IPS DF 4.7 (cell line): Measurements from ENCODE around the gene MICAL3.

ENCODE experiments used
- DNase-seq: peaks from one replicate; pipeline ENCODE4 v3.0.0-alpha.2; 2013; ENCODE audit warnings: low spot score; ENCODE audit errors: extremely low read depth

The MICAL3 gene

DNA sequence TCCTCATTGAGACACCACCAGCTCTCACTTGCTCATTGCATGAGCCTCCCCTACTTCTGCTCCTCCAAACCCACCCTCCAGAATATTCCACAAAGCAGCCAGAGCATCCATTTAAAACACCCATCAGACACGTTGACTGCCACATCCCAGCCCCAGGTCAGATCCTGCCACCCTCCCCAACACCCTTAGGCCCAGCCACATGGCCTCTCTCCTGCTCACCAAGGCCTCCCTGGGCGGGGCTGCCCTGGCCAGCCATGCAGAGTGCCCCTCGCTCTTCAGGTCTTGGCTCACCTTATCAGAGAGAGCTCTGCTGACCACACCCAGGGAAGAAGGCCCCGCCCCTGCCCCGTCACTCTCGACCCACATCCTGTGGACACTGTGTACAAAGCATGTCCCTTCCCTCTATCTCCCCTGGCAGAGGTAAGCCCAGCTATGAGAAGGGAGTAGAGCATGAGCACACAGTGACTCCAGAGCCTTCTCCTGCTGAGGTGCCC, 106.8 kb downstream of the MICAL3 start:
- DNase-seq, result no peak

DNA sequence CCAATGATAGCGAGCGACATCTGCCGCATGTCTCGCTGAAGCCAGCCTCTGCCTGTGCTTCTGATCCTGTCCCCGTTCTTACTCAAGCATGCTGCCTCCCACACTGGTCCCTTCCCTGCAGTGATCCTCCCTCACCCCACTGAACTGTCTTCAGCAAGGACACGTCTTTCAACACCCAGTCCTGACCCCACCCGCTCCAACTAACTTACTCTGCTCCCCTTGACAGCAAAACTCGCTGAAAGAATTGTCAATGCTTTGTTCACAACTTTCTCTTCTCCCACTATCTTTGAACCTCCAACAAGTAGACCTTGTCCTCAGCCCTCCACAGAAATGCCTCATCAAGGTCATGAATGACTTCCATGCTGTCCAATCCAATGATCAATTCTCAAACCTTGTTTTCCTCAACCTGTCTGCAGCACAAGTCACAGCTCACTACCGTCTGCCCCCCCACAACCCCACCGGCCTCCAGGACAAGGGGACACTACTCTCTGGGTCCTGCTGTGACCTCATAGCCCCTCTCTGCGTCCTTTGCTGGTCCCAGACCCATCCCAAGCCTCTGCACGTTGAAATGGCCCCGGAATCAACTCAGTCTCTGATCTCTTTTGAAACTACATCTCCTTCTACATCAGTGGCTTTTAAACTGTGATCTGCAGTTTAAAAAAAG, 108.0 kb downstream of the MICAL3 start:
- DNase-seq, result no peak

DNA sequence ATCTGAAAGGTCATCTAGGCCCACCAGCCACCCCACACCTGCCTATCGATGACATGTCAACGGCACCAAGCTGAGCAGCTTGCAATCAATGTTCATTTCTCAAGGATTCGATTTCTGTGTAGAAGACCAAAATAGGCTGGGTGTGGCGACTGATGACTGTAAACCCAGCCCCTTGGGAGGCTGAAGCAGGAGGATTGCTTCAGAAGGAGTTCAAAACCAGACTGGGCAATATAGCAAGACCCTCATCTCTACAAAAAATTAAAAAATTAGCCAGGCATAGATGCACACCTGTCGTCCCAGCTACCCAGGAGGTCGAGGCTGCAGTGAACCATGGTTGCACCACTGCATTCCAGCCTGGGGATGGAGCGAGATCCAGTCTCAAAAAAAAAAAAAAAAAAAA, 108.7 kb downstream of the MICAL3 start:
- no peak for DNase-seq

DNA sequence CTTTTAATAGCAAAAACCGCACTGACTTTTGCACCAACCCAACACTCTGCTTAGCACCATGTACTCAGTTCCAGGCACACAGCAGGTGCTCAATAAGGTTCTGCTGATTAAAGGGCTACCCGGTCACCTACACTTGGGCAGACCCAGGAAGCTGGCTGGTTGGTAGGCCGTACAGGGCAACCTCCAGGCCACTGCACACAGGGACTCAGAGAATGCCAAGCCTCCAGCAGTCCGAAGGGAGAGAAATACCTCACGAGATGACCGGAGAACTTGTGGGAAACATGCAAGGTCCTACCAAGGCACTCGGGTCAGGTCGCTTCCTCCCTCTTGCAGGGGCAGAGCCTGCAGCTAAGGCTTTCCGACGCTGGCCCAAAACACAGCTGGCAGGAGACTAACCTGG, 109.2 kb downstream of the MICAL3 start:
- no peak for DNase-seq

DNA sequence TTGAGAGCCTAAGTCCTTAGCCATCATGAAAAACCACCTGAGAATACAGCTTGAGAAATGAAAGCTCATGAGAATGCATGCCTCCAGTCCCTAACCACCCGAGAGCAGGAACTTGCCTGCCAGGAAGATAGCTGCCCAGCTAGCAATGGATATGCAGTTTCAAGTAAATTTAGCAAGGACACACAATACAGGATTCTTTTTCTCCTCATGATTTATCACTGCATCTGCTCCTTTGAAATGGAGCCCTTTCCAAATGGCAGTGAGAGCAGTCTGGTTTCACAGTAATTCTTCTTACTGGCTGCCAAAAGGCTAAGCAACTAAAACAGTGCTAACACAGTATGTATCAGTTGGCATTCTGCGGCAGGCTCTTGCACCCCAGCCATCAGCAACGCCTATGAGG, 109.9 kb downstream of the MICAL3 start:
- DNase-seq, result no peak

DNA sequence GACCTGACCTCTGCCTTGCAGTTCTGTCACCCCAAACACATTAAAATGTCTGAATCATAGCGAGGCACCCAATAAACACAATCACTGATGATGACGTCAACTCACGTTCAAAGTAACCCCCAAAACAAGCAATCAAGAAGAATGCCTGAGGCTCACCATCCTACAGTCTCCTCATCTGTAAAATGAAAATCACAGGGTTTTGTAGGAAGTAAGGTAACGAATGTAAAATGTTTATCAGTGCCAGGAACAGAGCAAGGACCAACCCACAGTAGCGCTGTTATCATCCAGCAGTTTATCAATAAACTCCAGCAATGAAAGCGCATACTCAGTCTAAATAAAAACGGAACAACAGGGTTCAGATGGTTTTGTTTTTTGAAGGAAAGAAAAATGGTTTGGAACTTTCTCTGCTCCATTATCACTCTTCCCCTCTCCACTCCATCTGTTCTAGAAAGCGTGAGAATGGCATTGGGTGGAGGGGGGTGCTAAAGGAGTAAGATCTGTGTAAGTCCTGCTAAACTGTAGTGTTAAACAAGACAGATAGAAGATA, 110.5 kb downstream of the MICAL3 start:
- DNase-seq, result no peak

DNA sequence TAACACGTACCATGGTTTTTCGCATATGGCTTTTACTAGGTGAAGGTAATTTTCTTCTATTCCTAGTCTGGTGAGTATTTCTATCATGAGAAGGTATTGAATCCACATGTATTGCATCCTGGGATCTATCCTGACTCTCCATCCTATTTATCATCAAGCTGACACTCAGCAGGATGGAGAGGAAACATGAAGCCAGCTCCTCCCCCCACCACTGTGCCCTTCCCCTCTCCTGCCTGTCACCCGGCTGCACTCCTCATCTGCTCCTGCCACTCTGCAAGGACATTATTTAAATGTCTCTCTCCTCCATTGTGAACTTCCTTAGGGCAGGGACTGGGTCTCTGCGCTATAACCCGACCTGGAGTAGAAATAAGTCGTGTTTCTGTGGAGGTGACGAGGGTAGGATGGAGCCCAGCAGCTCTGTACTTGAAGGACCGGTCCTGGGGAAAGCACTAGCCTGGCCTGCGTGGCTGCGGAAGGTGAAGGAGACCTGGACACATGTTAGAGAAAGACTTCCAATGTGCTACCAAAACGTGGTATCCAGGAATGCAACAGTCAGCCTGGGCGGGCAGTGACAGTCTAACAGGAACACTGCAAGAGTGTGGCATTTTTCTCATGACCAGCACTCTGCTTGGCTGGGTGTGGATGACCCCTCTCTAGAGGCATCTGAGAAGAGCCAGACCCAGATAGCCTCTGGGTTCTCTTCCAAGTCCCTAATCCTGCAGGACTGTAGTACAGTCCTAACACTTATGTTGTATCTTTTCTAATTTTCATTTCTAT, 111.2 kb downstream of the MICAL3 start:
- no peak for DNase-seq

DNA sequence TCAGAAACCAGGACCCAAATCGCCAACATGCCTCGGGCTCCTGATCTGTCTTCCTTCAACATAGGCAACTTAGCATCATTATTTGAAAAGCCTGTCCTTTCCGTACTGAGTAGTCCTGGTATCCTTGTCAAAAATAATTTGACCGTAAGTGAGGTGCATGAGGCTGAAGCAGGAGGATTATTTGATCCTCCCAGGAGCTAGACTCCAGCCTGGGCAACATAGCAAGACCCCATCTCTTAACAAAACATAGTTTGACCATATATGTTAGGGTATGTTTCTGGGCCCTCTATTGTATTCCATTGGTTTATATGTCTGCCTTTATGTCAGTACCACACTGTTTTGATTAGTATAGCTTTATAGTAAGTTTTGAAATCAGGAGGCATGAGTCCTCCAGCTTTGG, 112.5 kb downstream of the MICAL3 start:
- no peak for DNase-seq

DNA sequence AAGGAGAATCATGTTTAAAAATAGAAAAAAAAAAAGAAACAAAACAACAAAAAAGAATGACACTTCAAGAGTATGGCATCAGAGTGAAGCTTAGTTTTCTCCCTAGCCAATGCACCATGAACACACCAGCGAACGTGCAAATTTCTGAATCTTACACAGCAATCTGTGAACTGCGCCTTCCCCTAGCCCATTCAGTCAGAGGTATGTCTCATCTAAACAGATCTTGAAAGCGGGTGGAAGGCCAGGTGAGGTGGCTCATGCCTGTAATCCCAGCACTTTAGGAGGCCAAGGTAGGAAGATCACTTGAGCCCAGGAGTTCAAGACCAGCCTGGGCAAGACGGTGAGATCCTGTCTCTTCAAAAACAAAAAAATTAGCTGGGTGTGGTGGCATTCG, 113.1 kb downstream of the MICAL3 start:
- DNase-seq, result no peak

DNA sequence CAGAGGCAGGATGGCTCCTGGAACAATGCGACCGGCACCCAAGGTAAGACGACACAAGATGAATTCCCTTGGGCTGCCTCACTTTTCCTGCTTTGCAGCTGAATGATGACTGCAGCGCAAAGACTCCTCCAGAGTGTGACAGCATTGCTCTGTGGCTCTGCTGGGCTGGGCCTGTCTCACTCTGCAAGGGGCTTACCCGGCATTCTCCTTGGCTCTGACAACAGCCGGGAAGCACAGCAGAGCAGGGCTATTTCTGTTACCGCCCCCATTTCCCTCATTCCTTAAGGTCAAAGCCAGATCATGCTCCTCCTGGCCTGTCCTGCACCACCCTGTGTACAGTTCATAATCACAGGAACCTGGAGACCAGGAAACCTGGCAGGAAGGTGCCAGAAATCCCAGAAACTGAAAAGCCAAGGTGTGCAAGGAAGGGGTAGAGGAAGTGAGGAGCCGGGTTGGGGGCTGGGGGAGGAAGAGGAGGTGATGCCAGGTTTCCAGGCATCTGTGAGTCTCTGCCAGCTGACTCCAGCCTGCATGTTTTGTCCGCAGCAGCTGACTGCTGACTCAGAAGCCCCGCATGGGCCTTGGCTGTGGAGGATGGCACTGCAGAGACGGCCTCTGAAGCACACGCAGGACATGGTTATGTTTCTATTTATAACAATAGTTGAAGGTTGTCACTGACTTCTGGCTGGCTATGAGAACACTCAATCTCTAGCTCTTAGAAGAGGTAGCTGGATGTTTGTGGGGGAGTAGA, 113.6 kb downstream of the MICAL3 start:
- no peak for DNase-seq

DNA sequence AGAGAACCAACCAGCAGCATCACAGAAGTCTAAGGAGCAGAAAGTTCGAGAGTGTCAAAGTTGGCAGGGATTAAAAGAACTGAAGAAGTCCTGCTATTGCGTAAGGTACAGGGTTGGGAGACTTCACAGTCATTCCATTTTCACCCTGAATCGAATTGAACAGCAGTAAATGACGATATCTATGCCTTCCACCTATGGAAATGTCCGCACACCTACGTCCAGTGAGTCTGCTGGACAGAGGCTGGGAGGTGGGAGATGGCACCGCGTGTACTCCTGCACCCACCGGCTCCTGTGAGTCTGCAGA, 116.7 kb downstream of the MICAL3 start:
- no peak for DNase-seq

DNA sequence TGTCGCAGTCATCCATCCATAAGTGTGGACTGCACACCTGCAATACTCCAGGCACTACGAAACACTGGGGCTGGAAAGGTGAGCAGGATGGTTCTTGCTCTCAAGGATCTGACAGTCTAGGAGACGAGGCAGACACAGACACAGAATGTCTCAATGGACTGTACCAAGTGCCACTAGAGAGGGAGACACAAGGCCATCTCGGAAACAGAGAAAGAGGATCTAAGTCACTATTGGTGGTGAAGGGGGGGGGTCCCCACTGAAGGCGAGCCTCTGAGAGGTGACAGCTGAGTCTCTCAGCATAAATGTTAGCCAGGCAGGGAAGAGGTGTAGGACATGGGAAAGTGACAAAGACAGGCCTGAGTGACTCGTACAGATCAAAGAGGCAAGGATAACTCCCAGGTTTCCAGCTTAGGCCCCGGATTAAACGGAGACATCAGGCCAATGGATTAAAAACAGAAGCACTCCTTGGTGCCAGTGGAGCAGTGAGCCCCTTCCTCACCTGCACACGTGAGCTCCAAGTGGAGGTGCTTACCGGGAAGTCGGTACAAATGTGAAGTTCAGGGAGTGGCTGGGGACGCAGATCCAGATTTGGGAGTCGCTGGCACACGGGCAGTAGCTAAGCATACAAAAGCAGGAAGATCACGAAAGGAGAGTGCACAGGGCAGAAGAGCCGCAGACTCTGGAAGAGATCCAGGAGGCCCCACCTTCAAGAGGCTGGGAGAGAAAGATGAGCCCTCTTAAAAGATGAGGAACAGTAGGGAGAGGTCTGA, 117.2 kb downstream of the MICAL3 start:
- no peak for DNase-seq

DNA sequence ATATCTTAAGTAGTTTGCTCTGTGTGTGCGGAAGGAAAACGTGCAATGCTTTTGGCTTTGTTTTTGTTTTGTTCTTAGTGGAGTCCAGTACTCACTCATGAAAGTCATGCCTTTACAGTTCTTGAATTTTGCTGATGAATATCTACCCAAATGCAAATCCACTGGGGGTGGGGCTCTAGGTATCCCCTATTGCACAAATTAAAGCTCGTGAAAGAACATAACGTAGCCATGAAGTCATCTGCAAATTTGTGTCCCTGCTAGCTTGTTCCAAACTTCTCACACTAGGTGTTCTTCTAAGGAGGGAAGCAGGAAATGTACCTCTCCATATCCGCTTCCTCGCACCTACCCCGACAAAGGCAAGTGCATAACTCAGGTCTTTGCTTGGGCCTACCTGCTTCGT, 118.9 kb downstream of the MICAL3 start:
- no peak for DNase-seq

DNA sequence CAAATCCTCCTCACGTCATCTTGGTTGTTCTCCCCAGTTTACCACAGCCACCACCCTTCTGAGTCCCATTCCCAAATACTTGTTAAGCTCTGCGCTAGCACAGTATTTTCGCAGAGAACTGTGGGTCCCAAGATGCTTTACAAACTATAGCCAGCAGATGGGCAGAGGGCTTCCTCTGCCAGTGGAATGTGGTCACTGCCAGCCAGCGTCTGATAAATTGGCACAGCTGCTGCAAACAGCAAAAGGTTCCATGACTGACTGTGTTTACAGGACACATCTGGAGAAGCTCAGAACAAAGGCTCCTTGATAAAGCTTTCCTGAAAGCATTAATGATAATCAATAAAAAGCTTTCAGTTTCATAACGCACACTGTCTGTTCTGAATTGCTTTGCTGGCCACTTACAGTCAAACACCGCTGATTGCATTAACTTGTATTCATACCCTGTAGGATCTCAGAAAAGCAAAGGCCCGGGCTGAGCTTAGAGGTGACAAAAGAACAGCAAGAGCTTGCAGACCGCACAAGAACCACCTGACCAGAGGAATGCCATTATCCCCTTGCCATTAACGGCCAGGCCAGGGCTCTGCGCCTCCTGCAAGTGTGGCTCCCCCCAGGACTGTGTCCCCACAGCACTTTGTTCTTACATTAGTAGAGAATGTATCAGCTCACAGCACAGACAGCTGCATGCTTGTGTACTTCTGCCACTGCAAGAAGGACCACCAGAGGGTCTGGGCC, 120.6 kb downstream of the MICAL3 start:
- no peak for DNase-seq

DNA sequence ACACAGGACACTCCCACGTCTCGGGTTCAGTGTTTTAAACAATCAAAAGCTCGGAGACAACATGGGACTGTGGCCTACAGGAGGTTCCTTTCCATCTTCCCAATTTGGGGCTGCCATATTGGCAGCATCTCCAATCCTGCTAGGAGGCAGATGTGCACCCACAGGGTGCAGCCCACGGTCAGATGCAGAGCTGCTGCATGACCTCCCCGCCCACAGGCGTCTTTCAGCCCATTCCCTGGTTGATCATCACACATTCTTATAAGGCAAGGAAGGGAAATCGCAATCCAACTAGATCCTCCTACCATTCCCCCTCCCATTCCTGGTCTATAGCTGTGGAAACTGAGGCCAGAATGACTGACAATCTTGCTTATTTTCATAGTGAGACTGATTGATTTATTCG, 121.4 kb downstream of the MICAL3 start:
- DNase-seq, result no peak

DNA sequence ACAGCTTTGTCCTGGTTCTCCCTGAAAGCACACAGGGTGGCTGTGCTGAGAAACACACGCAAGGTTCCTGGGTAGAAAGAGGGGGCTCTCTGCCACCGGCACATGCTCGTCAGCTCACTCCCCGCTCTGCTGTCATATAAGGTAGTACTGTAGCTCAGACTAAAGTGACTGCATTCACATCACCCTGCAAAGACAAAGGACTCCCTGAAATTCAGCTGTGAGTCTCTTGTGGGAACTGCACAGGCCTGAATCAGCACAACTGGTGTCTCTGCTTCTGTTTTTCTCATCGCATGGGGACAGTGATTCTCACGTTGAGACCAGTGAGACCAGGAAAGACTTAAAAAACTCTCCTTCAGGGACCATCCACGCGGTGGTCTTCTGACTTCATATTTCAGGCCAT, 126.0 kb downstream of the MICAL3 start:
- no peak for DNase-seq

DNA sequence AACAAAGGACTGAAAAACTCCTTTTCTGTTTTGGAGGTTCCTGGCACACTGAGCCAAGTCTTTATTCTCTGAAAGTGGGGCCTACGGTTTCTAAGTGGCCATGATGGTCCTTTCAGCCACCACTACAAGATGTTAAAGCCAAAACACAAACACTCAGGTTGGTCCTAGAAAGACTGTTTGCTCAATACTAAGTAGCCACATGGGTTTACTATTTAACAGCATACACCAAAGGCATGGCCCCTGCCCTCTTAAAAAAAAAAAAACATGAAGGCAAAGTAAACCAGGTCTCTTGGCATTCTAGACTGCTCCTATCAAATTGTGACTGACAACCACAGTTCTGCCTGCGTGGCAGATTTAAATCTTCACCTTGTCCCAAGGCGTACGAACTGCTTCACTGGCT, 126.5 kb downstream of the MICAL3 start:
- no peak for DNase-seq

DNA sequence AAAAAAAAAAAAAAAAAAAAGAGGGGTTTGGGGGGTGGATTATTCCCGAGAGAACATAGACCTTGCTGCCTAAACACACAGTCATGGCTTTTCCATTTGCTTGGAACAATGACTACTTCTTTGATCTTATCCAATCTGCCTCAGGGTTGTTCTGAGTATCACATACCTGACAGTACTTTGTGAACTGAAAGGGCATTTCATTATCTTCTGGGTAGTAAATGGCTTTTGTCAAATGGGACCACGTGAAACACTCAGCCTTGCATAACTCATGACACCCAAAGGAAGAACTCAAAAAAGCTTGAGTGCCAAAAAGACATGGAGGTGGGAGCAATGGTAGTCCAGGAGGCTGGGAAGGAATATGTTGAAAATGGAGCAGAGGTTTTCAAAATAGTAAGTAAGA, 126.9 kb downstream of the MICAL3 start:
- DNase-seq, result no peak

DNA sequence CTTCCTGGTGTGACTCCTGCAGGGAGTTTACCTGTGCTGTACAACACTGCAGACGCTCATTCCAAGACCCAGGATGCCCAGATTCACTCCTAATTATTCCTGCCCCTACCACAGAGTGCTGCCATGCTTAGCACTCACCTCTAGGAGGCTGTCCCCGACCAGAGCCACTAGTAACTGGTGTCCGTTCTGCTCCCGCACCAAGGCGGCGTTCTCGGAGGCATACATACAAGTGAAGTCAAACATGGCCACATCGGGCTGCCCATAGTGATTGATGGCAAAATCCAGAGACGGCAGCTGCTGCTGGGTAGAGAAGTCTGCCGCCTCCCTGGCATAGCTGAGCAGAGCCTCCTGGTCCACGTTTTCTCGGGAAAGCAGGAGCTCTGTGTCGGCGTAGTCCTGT, 127.8 kb downstream of the MICAL3 start:
- no peak for DNase-seq

DNA sequence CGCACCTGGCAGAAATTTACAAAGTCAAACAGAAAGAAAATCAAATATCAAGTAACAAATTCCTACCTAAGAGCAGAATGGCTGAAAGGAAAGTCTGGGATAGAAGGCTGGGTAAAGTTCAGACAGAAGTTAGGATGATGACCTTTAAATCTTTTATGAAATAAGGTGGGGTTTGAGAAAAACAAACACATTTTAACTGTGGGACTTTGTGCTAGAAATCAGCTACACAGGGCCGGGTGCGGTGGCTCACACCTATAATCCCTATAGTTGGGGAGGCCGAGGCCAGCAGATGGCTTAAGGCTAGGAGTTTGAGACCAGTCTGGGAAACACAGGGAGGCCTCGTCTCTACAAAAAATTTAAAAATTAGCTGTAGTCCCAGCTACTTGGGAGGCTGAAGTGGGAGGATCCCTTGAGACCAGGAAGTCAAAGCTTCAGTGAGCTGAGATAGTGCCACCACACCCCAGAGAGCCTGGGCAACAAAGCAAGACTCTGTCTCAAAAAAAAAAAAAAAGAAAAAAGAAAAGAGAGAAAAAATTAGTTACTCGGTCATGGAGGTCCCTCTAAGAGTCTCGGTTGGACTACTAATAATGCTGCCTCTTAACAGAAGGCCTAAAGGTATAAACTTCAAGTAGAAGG, 130.3 kb downstream of the MICAL3 start:
- DNase-seq, result no peak
